H1 (cell line): ENCODE measurements around the gene MEF2B.

Source experiments
- BRCA1 ChIP-seq: IDR thresholded peaks from 2 replicates; pipeline ENCODE4 v1.6.1; 2012; ENCODE audit warnings: low read depth, low read length, improper control_type of control experiment
- CBX8 ChIP-seq: fragments of 300-800, 300-1000 bp; sonication (generic); IDR thresholded peaks from 2 replicates; pipeline ENCODE4 v1.7.1; 2016; ENCODE audit warnings: low read depth, low read length, borderline replicate concordance
- EZH2 ChIP-seq: fragments of 200-600 bp; sonication (generic); IDR thresholded peaks from 2 replicates; pipeline ENCODE4 v1.7.1; 2012; ENCODE audit warnings: low read depth, mild to moderate bottlenecking, moderate library complexity, low read length, inconsistent platforms; ENCODE audit not compliant: severe bottlenecking
- GABPA ChIP-seq: IDR thresholded peaks from 2 replicates; pipeline ENCODE4 v1.6.1; 2011; ENCODE audit warnings: mild to moderate bottlenecking, low read length, moderate library complexity, borderline replicate concordance; ENCODE audit not compliant: insufficient read depth
- JUN ChIP-seq: IDR thresholded peaks from 2 replicates; pipeline ENCODE4 v1.6.1; 2011; ENCODE audit warnings: low read depth, mild to moderate bottlenecking, improper control_type of control experiment, low read length
- POLR2A ChIP-seq, 2 experiments: IDR thresholded peaks; 1 replicate in 1 of 2; 2 replicates in 1 of 2; pipeline ENCODE4 v1.6.1; 2011; ENCODE audit warnings: low read depth in 2 of 2, low read length in 2 of 2, mild to moderate bottlenecking in 2 of 2; ENCODE audit errors: control extremely low read depth in 1 of 2
- POLR2AphosphoS5 ChIP-seq: IDR thresholded peaks from 2 replicates; pipeline ENCODE4 v1.6.1; 2011; ENCODE audit warnings: low read depth, low read length
- SIN3A ChIP-seq, 2 experiments: IDR thresholded peaks in 1 of 2; conservative IDR thresholded peaks in 1 of 2; 2 replicates each; pipeline ENCODE4 v1.6.1; 2011 to 2012; ENCODE audit warnings: low read length in 2 of 2, improper control_type of control experiment in 1 of 2, low read depth in 1 of 2, mild to moderate bottlenecking in 1 of 2
- SP2 ChIP-seq: IDR thresholded peaks from 2 replicates; pipeline ENCODE4 v1.6.1; 2012; ENCODE audit warnings: mild to moderate bottlenecking, low read length, inconsistent platforms
- TF ChIP-seq, protein P1 (sequence below), 3 experiments: IDR thresholded peaks; 1 replicate in 2 of 3; 2 replicates in 1 of 3; pipeline versions ENCODE4 v1.5.1 to v1.6.1; 2011; ENCODE audit warnings: low read length in 3 of 3, mild to moderate bottlenecking in 3 of 3, inconsistent platforms in 2 of 3, low read depth in 1 of 3, moderate library complexity in 1 of 3; ENCODE audit not compliant: insufficient read depth in 1 of 3; ENCODE audit errors: control extremely low read depth in 1 of 3
- TF ChIP-seq, protein P2 (sequence below): IDR thresholded peaks from 2 replicates; pipeline ENCODE4 v1.6.1; 2011; ENCODE audit warnings: low read length, improper control_type of control experiment
- TF ChIP-seq, protein P3 (sequence below): IDR thresholded peaks from 2 replicates; pipeline ENCODE4 v1.6.1; 2012; ENCODE audit warnings: inconsistent platforms

DNA sequence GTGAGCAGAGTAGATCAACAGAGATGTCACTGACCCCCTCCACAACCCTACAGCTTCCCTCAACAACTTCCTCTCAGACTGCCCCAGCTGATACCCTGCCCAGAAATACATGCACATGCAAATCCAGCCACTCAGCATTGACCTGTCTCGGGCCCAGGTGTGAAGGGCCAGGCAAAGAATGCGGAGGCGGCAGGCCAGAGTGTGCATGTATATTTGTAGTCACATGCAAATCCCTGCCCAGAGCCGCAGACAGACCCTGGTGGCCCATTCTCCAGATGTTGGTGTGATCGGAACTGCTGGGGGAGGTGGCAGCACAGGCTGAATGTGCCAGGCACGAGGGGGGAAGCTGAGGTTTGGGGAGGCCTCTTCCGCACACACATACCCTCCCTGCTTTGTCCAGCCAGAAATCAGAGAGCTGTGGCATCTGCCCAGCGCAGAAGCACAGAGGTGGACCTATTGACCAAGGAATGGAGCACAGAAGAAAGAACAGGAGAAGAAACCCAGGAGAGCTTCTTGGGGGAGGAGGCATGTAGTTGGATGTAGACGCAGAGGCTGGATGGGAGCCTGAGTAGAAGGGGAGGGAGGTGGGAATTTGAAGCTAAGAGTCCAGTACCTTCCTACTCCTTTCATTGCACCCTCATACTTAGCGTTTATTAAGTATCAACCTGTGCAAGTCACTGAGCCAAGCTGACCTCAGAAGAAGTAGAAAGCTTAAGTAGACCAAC is 14.4 kb downstream of the MEF2B start:
- TF ChIP-seq SIN3A (conservative IDR thresholded peaks at IDR 0.05 in 1 of 2, IDR thresholded peaks at IDR 0.05 in 1 of 2; ENCODE audit: low read depth in 1 of 2, low read length in 2 of 2), result no peak
- TF ChIP-seq SP2, result no peak
- no peak for TF ChIP-seq GABPA
- no peak for TF ChIP-seq POLR2A (IDR thresholded peaks at IDR 0.05; ENCODE audit: control extremely low read depth in 1 of 2, low read depth in 2 of 2, low read length in 2 of 2)
- TF ChIP-seq, protein P1, sequence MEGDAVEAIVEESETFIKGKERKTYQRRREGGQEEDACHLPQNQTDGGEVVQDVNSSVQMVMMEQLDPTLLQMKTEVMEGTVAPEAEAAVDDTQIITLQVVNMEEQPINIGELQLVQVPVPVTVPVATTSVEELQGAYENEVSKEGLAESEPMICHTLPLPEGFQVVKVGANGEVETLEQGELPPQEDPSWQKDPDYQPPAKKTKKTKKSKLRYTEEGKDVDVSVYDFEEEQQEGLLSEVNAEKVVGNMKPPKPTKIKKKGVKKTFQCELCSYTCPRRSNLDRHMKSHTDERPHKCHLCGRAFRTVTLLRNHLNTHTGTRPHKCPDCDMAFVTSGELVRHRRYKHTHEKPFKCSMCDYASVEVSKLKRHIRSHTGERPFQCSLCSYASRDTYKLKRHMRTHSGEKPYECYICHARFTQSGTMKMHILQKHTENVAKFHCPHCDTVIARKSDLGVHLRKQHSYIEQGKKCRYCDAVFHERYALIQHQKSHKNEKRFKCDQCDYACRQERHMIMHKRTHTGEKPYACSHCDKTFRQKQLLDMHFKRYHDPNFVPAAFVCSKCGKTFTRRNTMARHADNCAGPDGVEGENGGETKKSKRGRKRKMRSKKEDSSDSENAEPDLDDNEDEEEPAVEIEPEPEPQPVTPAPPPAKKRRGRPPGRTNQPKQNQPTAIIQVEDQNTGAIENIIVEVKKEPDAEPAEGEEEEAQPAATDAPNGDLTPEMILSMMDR (IDR thresholded peaks at IDR 0.05; ENCODE audit: control extremely low read depth in 1 of 3, insufficient read depth in 1 of 3, low read depth in 1 of 3, low read length in 3 of 3), result no peak
- no peak for TF ChIP-seq BRCA1
- TF ChIP-seq POLR2AphosphoS5, result no peak
- TF ChIP-seq CBX8, result no peak
- TF ChIP-seq, protein P2, sequence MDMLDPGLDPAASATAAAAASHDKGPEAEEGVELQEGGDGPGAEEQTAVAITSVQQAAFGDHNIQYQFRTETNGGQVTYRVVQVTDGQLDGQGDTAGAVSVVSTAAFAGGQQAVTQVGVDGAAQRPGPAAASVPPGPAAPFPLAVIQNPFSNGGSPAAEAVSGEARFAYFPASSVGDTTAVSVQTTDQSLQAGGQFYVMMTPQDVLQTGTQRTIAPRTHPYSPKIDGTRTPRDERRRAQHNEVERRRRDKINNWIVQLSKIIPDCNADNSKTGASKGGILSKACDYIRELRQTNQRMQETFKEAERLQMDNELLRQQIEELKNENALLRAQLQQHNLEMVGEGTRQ, result no peak
- no peak for TF ChIP-seq JUN
- TF ChIP-seq, protein P3, sequence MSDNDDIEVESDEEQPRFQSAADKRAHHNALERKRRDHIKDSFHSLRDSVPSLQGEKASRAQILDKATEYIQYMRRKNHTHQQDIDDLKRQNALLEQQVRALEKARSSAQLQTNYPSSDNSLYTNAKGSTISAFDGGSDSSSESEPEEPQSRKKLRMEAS, result no peak
- no peak for TF ChIP-seq EZH2
